Cardiac fibroblast (primary cell): ENCODE measurements around the gene NMNAT2.
"Not testable (repeated sequence)": the region's sequence is repeated elsewhere in the genome, so short reads cannot be mapped to it uniquely, and the experiment has no call there.

Experiments
- DNase-seq, 2 donors: peaks; one replicate each; pipeline versions ENCODE4 v3.0.0 to v3.0.0-alpha.2; 2010; ENCODE audit warnings: low read depth in 2 of 2
- H3K4me3 ChIP-seq, 2 donors: replicated peaks in 1 of 2; 1 replicate in 1 of 2; 2 replicates in 1 of 2; pipeline ENCODE4 v1.5.1; 2011; ENCODE audit warnings: low read depth in 2 of 2, low read length in 2 of 2, mild to moderate bottlenecking in 2 of 2, moderate library complexity in 1 of 2
- CTCF ChIP-seq: IDR thresholded peaks from one replicate; pipeline ENCODE4 v1.5.1; 2011; ENCODE audit warnings: low read depth, mild to moderate bottlenecking, low read length, inconsistent platforms

NMNAT2 gene

DNA sequence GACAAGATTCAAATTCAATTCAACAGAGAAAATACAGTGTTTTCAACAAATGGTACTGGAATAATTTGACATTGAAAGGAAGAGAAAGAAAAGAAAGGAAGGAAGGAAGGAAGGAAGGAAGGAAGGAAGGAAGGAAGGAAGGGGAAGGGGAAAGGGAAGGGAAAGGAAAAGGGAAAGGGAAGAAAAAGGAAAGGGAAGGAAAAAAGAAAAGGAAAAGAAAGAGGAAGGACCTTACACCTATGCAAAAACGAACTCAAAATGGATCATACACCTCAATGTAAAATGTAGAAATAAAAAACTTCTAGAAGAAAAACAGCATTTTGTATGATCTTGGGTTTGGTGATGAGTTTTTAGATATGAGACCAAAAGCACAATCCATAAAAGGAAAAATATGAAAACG is 19.9 kb upstream of the NMNAT2 start:
- H3K4me3 ChIP-seq = no peak overlapping the region
- no peak for DNase-seq
- TF ChIP-seq CTCF = no peak

GRCh38 chr1:183435497-183435896 is 17.3 kb upstream of the NMNAT2 start:
- peak in 1 of 2 donors; percentile 11 for DNase-seq
- TF ChIP-seq CTCF = no peak
- H3K4me3 ChIP-seq = no peak overlapping the region

- H3K4me3 ChIP-seq = no peak overlapping the region
- DNase-seq = no peak
- no peak for TF ChIP-seq CTCF
Measured at GRCh38 chr1:183433703-183434102, 15.5 kb upstream of the NMNAT2 start.

DNA sequence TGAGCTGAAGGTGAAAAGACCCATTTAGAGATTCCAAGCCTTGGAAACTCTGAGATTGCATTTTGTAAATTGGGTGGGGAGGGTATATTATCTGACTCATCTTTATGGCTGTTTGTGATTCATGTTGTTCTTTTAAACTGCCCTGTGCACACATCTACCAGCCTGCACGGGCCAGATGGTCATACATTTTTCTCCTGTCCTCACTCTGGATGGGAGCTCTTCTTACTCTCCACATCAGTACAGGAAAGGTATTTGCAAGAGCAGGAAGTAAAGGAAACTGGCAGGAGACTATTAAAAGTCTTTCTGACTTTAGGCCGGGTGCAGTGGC is 14.3 kb upstream of the NMNAT2 start:
- no peak overlapping the region for H3K4me3 ChIP-seq
- peak in 1 of 2 donors; percentile 12 for DNase-seq
- TF ChIP-seq CTCF = no peak

DNA sequence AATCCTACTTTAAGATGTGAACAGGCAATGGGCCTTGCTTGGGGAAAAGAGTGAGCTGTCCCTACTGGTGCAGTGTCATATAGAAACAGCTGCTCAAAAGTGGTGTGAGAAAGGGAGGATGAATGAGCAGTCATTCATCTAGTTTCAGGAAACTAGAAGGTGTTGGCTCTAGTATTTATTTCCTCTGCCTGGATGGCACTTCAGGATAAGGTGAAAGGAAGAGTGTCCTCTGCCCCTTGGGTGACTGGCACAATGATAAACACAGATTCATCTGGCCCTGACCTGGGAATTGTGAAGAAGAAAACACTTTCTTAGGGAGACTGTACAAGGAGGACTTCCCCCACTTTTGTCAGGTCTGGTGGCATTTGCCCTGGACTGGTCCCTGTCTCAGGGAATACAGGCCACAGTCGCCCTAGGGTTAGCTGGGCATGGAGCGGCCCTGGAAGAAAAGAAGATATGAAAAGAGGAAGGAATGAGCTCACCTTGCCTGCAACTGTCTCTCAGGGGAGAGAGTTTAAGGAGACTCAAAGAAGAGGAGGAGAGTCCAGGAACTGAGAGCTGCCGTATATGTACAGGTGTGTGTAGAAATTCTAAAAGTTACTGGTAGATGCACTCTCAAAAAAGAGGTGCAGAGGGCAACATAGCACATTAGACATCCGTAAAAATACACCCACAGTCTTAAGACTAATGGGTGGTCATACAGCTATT is 13.8 kb upstream of the NMNAT2 start:
- H3K4me3 ChIP-seq = no peak overlapping the region
- DNase-seq = no peak
- TF ChIP-seq CTCF = no peak

- not testable (repeated sequence) for H3K4me3 ChIP-seq, DNase-seq
Measured at GRCh38 chr1:183427591-183427990, 9.4 kb upstream of the NMNAT2 start.

- no peak for DNase-seq
- H3K4me3 ChIP-seq = no peak overlapping the region
- no peak for TF ChIP-seq CTCF
Measured at GRCh38 chr1:183424691-183425090, 6.5 kb upstream of the NMNAT2 start.
